ENCODE measurements around the gene DISC1.
"Not testable (repeated sequence)": the region's sequence is repeated elsewhere in the genome, so short reads cannot be mapped to it uniquely, and the experiment has no call there.

The DISC1 gene

DNA sequence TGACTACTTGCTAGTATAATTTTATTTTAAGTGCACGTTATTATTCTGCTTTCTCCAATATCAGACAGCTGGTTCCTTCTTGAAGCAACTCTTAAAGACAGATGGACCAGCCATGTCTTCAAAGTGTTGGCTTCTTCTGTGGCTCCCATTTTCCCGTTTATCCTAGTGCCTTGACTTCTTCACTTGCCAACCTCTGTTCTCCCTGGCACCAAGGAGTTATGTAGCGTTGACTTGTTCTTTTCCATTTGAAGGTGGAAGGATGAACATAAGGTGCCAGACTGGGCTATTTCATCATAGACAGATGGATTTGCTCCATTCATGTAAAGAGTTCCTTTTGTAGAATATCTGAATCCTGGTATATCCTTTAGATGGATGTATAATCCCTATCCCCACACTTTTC lies 260.6 kb downstream of the DISC1 start:
- DNase-seq (ENCODE audit: low read depth in 2 of 2): no peak

DNA sequence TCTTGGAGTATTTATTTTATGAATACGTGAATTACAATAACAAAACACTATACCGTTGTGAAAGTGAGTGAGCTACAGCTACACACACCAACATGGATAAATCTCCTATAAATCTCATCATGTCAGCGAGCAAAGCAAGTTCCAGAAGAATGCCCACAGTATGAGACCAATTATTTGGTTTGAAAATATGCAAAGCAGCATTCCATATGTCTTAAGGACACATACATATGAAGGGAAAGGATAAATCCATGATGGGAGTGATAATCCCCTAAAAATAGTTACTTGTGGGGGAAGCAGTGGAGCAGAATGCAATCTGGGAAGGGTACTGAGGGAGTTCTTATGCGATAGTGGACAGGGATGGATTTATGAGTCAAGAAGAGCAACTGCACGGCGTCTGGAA lies 261.3 kb downstream of the DISC1 start:
- no peak for DNase-seq (ENCODE audit: low read depth in 2 of 2)

DNA sequence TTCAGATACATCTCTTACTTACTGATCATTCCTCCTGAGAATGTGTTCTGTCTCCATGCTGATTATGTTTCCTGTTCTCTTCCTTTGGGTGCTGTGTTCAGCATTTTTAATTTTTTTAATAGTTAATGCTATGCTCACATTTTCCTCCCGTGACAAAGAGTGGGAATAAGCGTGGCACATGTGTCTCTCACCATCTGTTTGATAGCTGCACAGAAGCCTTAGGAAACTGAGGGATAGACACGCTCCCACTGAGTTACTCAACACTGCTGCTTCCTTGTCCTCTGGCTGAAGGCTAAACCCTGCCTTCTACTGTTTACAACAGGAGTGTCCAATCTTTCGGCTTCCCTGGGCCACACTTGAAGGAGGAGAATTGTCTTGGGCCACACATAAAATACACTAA lies 264.2 kb downstream of the DISC1 start:
- no peak for DNase-seq (ENCODE audit: low read depth in 2 of 2)

DNA sequence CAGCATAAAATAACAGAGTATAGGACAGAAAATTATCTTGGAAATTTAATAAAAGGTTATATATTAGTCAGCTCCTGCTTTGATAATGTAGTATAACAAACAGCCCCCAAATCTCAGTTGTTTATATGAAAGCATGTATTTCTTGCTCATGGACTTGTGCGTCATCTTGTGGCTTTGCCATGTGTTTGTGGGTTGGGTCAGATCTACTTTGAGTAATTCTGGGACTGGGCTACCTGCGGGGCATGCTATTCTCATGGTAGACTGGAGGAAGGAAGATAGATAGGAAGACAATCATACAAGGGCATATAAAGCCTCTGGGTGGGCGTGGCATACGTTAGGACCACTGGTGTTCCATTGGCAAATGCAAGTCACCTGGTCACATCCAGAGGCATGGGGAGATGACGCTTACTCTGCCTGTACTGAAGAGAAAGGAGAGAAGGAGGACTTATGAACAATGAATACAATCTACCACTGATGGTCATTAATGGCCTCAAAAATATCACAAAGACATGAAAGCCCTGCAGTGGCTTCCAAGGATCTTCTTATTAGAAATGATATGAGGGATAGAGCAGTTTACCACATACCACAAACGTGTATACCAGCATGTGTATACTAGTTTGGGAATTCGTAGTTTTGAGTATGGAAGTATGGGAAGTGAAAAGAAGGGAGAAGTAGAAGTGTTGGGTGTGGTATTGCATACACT lies 267.0 kb downstream of the DISC1 start:
- no peak for DNase-seq (ENCODE audit: low read depth in 2 of 2)

DNA sequence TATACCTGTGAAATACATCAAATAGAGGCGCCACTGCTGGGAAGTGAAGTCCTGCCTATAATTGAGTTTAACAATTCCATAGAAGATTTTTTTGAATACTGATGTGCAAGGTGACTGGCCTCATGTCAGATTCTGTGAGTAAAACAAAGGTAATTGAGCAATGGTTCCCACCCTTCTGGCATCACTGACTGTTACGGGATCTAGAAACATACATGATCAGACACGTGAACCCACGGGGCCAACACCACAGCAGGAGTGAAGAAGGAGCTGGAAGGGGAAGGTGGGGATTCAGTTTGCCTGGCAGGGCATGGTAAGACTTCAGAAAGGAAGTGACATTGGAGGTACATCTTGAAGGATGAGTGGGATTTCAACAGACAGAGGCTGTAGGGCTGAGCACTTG lies 270.2 kb downstream of the DISC1 start:
- no peak for DNase-seq (ENCODE audit: low read depth in 2 of 2)

DNA sequence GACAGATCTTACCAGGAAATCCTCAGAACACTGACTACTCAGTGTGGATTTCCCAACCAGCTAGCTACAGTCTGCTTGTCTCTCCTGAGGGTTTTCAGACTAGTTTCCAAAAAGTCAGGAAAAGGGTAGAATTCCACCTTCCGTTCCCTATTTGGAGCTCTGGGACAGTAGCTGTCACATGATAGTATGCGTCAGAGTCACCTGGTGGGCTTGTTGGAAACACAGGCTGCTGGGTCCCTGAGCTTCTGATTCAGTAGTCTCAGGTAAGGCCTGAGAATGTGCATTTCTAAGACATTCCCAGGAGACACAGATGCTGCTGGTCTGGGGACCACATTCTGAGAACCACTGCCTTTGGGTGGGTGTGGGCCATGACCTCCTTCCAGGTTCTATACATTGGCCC lies 272.5 kb downstream of the DISC1 start:
- no peak for DNase-seq (ENCODE audit: low read depth in 2 of 2)

DNA sequence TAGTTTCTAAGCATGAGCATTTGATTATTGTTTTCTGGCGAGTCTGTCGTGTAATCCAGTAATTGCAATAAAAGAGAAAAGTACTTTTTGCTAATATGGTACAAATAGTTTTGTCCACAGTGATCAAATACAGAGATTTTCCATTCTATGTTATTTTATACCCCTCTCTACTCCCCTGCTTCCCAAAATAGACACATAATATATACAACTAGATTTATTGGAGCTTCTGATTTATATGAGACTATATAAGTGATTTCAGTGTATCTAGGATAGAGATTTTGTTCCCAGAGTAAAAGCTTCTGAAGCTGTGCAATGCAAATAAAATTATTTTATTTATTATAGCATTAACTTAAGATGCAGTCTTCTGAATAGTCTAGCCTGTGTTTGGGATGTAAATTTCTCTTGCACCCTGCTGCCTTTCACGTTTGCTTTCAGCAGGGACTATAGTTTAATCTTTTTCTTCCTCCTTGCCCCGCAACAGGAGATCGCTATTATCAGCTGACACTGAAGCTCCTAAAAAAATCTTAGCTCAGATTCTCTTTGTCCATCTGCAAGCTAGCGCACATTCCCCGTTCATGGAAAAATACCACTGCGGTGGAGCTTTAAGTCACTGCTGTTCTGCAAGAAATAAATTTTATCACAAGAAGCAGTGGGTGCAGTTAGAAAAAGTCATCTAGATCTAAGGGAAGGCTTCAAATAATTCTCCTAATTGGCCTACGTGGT lies 273.3 kb downstream of the DISC1 start:
- DNase-seq (ENCODE audit: low read depth in 2 of 2): no peak

DNA sequence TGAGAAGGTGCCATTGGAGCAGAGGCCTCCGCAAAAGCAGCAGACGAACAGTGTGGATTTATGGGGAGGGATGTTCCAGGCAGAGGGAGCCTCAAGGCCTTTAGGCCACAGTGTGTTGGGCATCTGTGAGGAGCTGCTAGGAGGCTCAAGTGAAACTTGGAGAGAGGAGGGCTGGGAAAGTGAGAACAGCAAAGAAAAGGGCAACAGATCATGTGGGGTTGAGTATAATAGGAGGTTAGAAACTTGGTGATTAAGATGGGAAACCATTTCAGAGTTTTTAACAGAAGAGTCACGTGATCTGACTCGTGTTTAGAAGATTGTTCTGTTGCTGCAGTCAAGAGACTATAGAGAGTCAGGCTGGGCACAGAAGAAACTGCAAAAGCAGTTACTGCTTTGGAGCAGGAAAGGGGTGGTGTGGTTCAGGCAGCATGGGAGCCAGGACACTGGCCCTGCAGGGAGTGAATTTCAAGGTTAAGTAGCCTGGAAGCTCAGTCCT lies 277.0 kb downstream of the DISC1 start:
- no peak for DNase-seq (ENCODE audit: low read depth in 2 of 2)

DNA sequence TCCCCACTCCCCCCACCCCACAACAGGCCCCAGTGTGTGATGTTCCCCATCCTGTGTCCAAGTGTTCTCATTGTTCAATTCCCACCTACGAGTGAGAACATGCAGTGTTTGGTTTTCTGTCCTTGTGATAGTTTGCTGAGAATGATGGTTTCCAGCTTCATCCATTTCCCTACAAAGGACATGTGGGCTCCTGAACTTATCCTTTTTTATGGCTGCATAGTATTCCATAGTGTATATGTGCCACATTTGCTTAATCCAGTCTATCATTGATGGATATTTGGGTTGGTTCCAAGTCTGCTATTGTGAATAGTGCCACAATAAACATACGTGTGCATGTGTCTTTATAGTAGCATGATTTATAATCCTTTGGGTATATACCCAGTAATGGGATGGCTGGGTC lies 280.7 kb downstream of the DISC1 start:
- DNase-seq (ENCODE audit: low read depth in 2 of 2): not testable (repeated sequence)

DNA sequence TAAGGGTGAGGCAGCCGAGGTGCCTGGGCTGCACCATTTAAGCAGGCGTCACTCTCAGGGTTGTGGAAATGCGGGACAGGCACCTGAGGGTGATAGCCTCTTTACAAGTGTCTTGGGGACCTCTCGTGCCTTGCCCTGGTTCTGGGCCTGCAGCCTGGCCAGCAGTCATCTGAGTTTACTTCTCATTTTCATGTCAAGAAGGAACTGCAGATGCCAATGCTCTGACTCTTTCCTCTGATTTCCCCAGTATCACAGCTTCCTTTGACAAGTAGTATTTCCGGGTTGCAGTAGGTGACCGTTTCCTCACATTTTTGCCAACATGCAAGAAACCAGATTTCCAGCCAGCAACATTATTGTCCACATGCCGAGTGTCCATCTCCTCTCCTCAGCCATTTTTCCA lies 286.9 kb downstream of the DISC1 start:
- no peak for DNase-seq (ENCODE audit: low read depth in 2 of 2)

DNA sequence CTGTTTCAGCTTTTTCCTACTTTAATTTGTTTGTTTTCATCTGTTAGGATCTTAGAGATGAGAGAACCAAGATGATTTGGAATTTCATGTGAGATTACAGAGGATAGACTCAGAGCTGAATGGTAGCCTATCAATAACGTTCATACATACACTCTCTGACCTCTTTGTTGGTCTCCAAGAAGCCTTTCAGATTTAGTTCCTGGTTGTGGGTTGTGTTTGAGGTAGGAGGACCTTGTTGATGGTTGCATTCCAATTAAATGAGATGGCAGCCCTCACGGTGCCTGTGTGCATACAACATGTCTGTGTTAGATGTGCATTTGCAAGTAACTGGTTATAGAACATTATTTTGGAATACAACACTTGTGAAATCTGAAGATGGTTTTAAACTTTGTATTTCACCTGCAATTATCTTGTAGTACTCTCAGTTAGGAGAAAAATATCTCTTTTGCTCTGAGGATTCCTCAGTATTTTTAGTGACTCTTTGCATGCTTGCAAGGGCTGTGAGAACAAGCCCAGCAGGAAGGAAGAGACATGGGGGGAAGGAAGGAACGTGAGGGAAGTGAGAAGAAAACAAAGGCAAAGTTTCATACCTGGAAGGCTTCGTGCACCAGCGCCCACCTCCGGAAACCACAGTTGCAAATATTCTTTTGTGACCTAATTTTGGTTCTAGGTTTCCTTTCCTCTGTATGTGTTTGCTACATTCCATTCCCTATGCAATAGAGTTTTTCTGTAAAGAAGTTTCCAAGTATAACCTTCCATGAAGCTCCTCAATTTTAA lies 291.8 kb downstream of the DISC1 start:
- peak in 1 of 2 donors; percentile 7 for DNase-seq (ENCODE audit: low read depth in 2 of 2)

DNA sequence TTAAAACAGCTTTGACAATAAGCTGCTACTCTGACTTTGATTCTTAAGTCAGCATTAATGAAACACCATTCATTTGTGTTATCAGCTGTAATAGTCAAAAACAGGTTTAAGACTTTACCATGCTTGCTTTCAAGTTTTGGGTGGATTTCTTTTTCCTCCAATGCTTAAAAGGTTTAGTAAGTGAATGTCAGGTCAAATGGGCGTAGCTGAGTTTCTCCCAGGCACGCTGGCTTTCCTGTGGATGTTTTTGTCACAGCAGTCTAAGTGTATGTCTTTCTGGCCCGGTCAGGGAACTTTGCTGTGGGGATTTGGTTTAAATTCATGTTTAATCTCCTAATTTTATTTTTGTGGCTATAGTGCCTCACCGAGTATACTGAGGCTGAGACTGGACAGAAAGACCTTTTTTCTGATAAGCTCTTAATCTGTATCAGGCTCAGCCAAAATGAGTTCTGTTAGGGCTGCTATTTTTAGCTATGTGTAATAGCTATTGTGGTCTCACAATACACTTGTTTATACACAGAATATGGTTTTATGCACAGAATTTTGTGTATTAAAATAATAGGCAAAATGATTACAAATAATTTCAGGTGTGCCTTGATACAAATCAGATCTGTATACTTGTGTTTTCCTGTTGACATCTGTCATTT lies 292.8 kb downstream of the DISC1 start:
- DNase-seq (ENCODE audit: low read depth in 2 of 2): no peak

DNA sequence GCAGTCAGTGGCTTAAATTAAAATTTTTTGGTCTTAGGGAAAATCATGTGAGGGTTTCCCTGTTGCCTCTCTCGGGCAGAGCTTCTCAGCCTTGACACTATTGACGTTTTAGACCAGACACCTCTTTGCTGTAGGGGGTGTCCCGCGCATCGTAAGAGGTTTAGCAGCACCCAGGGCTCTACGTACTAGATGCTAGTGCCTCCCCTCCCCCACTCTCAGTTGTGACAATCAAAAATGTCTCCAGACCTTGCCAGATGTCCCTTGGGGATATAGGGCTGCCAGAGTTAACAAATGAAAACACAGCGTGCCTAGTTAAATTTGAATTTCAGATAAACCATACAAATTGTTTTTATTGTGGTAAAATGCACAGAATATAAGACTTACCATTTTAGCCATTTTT lies 293.3 kb downstream of the DISC1 start:
- DNase-seq (ENCODE audit: low read depth in 2 of 2): no peak

DNA sequence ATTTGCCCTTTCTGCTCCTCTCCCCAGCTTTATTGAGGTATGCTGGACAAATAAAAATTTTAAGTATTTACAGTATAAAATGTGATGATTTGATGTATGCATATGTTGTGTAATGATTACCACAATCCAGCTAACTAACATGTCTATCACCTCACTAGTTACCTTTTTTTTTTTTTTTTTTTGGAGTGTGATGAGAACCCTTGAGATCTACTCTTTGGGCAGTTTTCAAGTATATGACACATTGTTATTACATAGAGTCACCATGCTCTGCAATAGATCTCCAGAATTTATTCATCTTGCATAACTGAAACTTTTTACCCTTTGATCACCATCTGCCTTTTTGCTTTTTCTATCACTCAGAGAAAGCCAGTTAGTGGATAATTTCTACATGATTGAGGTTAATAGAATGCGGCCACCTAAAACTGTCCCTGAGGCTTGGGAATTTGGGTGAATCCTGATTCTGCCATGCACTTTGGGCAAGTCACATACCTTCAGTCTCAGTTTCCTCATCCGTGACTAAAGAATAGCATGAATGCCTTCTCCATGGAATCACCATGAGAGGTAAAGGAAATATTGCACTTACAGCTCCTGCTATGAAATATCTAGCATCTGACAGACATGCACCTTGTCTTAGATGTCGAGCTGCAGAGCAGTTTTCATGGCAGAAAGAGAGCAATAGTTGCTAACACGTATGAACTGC lies 295.2 kb downstream of the DISC1 start:
- DNase-seq (ENCODE audit: low read depth in 2 of 2): no peak

DNA sequence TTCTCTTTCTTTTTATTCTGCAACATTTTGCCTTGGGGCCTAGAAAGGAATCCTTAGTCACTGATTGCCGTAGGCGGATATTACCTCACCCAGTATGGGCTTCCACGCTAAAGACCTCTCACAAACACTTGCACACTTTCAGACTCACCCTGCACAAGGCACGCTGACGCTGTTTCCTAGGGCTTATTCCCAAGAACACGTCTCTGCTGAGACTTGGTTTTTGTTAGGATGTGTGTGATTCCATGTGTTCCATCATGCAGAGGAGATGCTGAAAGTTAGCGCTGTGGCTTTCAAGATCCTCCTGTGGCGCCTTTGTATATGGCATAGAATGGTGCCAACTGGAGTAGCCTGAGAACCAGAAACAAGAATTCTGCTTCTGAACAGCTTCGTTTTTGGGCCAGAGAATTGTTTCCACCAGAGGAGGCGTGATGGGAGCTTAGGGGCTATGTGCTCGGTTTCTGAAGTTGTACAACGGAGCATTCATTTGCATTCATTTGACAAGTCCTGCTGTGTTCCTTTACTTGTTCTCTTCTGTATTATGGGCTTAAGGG lies 297.0 kb downstream of the DISC1 start:
- no peak for DNase-seq (ENCODE audit: low read depth in 2 of 2)

DNA sequence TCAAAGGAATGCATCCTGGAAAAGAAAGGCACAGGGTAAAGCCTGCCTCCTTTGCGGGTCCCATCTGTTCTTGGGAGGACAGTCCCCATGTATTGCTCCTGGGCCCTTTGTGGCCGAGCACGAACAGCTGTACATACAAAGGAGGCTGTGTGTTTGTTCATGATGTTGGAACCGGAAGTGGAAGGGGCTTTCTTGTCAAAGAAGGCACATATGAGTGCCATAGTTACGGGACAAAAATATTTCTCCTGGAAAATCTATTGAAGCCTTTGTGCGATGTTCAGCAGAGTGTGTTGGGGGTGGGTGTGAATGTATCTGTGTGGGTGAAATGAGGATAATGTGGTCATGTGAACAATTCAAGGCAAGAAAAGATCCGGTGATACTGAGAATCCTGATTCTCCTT lies 297.6 kb downstream of the DISC1 start:
- DNase-seq (ENCODE audit: low read depth in 2 of 2): no peak

DNA sequence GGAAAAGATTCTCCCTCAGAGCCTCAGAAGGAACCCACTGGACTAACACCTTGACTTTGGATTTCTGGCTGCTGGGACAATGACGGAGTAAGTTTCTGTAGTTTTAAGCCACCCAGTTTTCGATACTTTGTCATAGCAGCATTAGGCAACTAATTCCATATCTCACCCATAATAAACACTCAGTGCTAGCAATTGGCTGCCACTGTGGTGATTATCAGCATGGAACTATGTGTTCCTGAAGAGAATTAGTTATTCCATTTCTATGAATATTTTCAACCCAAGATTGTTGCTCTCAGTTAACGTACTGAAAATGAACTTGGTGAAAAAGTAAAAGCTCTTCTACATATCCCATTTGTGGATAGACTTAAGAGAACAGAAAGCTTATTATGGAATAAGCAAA lies 299.3 kb downstream of the DISC1 start:
- DNase-seq (ENCODE audit: low read depth in 2 of 2): no peak

DNA sequence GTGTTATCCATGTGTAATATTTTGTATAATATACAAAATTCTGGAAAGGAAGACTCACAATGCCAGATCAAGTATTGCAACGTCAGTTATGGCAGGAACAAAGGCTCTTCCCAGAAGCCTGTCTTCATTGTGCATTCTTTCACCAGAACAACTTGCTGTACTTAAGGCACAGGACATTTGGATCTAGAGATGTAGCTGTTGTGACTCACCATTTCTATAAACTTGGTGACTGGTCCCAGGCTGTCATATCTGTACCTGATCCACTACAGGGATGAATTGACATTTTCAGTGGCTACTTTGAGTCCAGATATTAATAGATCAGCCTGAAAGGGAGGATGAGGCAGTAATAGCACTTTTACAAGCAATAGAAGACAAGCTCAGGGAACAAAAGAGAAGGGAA lies 299.8 kb downstream of the DISC1 start:
- no peak for DNase-seq (ENCODE audit: low read depth in 2 of 2)

DNA sequence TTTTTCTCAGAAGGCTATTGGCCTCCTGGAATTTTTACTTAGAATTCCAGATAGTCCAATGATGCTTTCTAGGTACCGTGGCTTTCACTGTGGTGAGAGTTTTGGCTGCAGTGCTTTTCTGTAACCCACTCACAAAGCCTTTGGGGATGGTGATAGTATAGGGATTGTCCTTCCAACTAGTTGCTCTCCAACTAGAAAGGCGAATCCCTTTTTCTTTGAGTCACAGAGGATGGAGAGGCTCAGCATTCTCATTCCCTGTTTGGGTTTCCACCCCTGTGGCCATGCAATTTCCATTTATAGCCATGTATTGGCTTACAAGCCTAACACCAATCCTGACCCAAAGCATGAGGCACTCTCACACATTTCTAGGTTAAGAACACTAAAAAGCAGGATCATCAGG lies 300.3 kb downstream of the DISC1 start:
- no peak for DNase-seq (ENCODE audit: low read depth in 2 of 2)

DNA sequence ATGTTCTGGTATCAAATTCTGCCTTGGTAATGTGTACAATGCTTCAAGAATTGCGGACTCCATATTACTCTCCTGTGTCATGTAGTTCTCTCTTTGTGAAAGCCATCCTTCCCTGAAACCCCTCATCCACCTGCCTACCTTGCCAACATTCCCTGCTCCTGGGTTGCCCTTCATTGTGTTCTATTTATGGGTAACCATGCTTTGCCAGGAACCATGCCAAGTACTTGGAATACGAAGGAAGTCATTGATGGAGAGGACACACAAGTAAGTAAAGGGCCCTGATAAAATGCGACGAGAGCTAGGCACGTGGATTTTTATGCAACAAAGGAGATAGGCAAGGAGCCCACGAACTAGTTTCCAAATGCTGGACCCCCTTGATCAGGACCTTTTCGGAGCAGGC lies 300.8 kb downstream of the DISC1 start:
- no peak for DNase-seq (ENCODE audit: low read depth in 2 of 2)

DNA sequence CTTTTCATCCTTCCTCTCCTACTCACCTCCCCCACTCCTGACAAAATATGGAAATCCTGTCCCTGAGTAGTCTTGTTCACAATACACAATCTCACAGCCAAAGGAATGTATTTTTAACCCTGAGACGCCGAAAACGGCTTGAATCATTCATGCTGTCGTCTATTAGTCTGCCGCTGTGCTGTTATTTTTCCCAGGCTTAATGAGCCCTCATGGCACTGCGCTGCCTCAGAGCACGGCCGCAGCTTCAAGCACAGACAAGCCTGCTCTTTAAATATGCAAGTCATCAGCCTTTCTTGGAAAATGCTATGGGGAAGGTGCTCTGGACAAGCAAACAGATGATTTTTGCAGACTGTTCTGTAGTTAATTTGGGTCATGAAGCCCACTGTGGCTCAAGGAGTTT lies 302.7 kb downstream of the DISC1 start:
- no peak for DNase-seq (ENCODE audit: low read depth in 2 of 2)

Data from stimulated activated CD4-positive, alpha-beta T cell treated with anti-CD3 and anti-CD28 coated beads, Interleukin-15, amount 100 ng/mL, for 48 hours (primary cell).